ENCODE results near the gene ARRDC2.

GRCh38 chr19:18010149-18010548 lies 2.2 kb downstream of the ARRDC2 start:
- no peak for TF ChIP-seq CTCF (IDR thresholded peaks at IDR 0.05)
- TF ChIP-seq POLR2A (IDR thresholded peaks at IDR 0.05) = no peak

Data from adrenal gland (tissue), 5 donors.